HepG2 (cell line): ENCODE measurements around the gene ZNF213. TPM values are rescaled to one million over a fixed set of nuclear protein-coding genes. Genes with fewer than 3 reads are reported as not detected.
A peak's percentile ranks its signal among the peaks of the same experiment; 100 is the strongest.

ENCODE experiments used
- AKAP8 ChIP-seq: sonication (generic); formaldehyde crosslinking; IDR thresholded peaks from 2 replicates; pipeline ENCODE4 v1.5.1; 2020; ENCODE audit warnings: mild to moderate bottlenecking, missing genetic modification reagents
- FOXK2 ChIP-seq: fragments of 450-650 bp; IDR thresholded peaks from 2 replicates; pipeline ENCODE4 v1.6.1; 2016
- MEIS2 ChIP-seq: sonication (generic); formaldehyde crosslinking; IDR thresholded peaks from 2 replicates; pipeline ENCODE4 v1.9.0; 2021; ENCODE audit warnings: mild to moderate bottlenecking, missing genetic modification reagents
- NFATC3 ChIP-seq: sonication (generic); formaldehyde crosslinking; IDR thresholded peaks from 2 replicates; pipeline ENCODE4 v1.5.1; 2020; ENCODE audit warnings: mild to moderate bottlenecking, missing genetic modification reagents
- SMYD3 ChIP-seq: sonication (generic); formaldehyde crosslinking; IDR thresholded peaks from 2 replicates; pipeline ENCODE4 v1.8.1; 2023; ENCODE audit warnings: mild to moderate bottlenecking, missing genetic modification reagents
- SP2 ChIP-seq: sonication (generic); formaldehyde crosslinking; IDR thresholded peaks from 2 replicates; pipeline ENCODE4 v1.5.1; 2020; ENCODE audit warnings: mild to moderate bottlenecking, missing genetic modification reagents
- THAP9 ChIP-seq: sonication (generic); formaldehyde crosslinking; IDR thresholded peaks from 2 replicates; pipeline ENCODE4; 2020; ENCODE audit warnings: missing genetic modification reagents, mild to moderate bottlenecking, borderline replicate concordance
- ZBTB1 ChIP-seq: sonication (generic); formaldehyde crosslinking; IDR thresholded peaks from 2 replicates; pipeline ENCODE4 v1.4.0; 2020; ENCODE audit warnings: missing genetic modification reagents, borderline replicate concordance
- ZC3H4 ChIP-seq: sonication (generic); formaldehyde crosslinking; IDR thresholded peaks from 2 replicates; pipeline ENCODE4 v1.4.0; 2020; ENCODE audit warnings: missing genetic modification reagents, borderline replicate concordance
- ZFY ChIP-seq: sonication (generic); formaldehyde crosslinking; IDR thresholded peaks from 2 replicates; pipeline ENCODE4 v1.4.0; 2020; ENCODE audit warnings: missing genetic modification reagents
- ZMYM3 ChIP-seq: sonication (generic); formaldehyde crosslinking; IDR thresholded peaks from 2 replicates; pipeline ENCODE4 v1.5.1; 2020; ENCODE audit warnings: mild to moderate bottlenecking, missing genetic modification reagents
- ZNF143 ChIP-seq: sonication (generic); formaldehyde crosslinking; IDR thresholded peaks from 2 replicates; pipeline ENCODE4 v1.4.0; 2020; ENCODE audit warnings: missing genetic modification reagents
- ZNF292 ChIP-seq: sonication (generic); formaldehyde crosslinking; IDR thresholded peaks from 2 replicates; pipeline ENCODE4 v1.8.1; 2022; ENCODE audit warnings: mild to moderate bottlenecking, low read depth, missing genetic modification reagents, borderline replicate concordance
- ZNF30 ChIP-seq: sonication (generic); formaldehyde crosslinking; IDR thresholded peaks from 2 replicates; pipeline ENCODE4 v1.5.0; 2020; ENCODE audit warnings: mild to moderate bottlenecking, missing genetic modification reagents
- ZNF609 ChIP-seq: sonication (generic); formaldehyde crosslinking; IDR thresholded peaks from 2 replicates; pipeline ENCODE4 v1.4.0; 2020; ENCODE audit warnings: mild to moderate bottlenecking, missing genetic modification reagents, borderline replicate concordance
- ZNF768 ChIP-seq: sonication (generic); formaldehyde crosslinking; IDR thresholded peaks from 2 replicates; pipeline ENCODE4 v1.4.0; 2020; ENCODE audit warnings: missing genetic modification reagents
- ZSCAN31 ChIP-seq: sonication (generic); formaldehyde crosslinking; IDR thresholded peaks from 2 replicates; pipeline ENCODE4 v1.5.0; 2020; ENCODE audit warnings: low read depth, mild to moderate bottlenecking, missing genetic modification reagents
- ZSCAN9 ChIP-seq: IDR thresholded peaks from 2 replicates; pipeline ENCODE4 v1.6.1; 2016; ENCODE audit warnings: borderline replicate concordance
- polyA plus RNA-seq, 8 experiments: library from polyadenylated mRNA; depleted of rRNA in 3 of 8; stranded (reverse) in 7 of 8; unstranded in 1 of 8; fragments of >200 nt; fragmentation: Illumina TruSeq in 4 of 8; extraction: Trizol in 4 of 8; gene quantifications; 2 replicates each; pipeline versions ENCODE4 v1.2.1 to v1.2.3, GENCODE V29; 2011 to 2016; ENCODE audit warnings: low read depth in 4 of 8, missing spikeins in 1 of 8, mixed read lengths in 1 of 8; ENCODE audit not compliant: insufficient read depth in 1 of 8
- total RNA-seq, 5 experiments: library from RNA; depleted of rRNA; stranded (reverse); fragments of >200 nt; fragmentation: Illumina TruSeq; extraction: Trizol; gene quantifications; 2 replicates each; pipeline ENCODE4 v1.2.3, GENCODE V29; 2016; ENCODE audit warnings: low read depth in 1 of 5
- TF ChIP-seq, protein P1 (sequence below): sonication (generic); formaldehyde crosslinking; IDR thresholded peaks from 2 replicates; pipeline ENCODE4 v1.4.0; 2020; ENCODE audit warnings: missing genetic modification reagents

ZNF213 gene
- total and polyA plus RNA-seq, 2 of the 13 experiments (the other 11 are each of a cell fraction or from before 2014, with no cell fraction given) = 0.59 to 0.97 TPM

GRCh38 chr16:3106205-3106928 lies 28.5 kb upstream of the ZNF213 start (continued):
- TF ChIP-seq, protein P1, sequence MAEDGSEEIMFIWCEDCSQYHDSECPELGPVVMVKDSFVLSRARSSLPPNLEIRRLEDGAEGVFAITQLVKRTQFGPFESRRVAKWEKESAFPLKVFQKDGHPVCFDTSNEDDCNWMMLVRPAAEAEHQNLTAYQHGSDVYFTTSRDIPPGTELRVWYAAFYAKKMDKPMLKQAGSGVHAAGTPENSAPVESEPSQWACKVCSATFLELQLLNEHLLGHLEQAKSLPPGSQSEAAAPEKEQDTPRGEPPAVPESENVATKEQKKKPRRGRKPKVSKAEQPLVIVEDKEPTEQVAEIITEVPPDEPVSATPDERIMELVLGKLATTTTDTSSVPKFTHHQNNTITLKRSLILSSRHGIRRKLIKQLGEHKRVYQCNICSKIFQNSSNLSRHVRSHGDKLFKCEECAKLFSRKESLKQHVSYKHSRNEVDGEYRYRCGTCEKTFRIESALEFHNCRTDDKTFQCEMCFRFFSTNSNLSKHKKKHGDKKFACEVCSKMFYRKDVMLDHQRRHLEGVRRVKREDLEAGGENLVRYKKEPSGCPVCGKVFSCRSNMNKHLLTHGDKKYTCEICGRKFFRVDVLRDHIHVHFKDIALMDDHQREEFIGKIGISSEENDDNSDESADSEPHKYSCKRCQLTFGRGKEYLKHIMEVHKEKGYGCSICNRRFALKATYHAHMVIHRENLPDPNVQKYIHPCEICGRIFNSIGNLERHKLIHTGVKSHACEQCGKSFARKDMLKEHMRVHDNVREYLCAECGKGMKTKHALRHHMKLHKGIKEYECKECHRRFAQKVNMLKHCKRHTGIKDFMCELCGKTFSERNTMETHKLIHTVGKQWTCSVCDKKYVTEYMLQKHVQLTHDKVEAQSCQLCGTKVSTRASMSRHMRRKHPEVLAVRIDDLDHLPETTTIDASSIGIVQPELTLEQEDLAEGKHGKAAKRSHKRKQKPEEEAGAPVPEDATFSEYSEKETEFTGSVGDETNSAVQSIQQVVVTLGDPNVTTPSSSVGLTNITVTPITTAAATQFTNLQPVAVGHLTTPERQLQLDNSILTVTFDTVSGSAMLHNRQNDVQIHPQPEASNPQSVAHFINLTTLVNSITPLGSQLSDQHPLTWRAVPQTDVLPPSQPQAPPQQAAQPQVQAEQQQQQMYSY (CRISPR knock-in tag) = peak; percentile 13; the same call in 1 of the 2 replicates
- TF ChIP-seq FOXK2 = no peak
- TF ChIP-seq ZSCAN9 = peak; percentile 82
- peak; percentile 52; the same call in 1 of the 2 replicates for TF ChIP-seq ZC3H4
- peak; percentile 90 for TF ChIP-seq ZFY (CRISPR knock-in tag)
- TF ChIP-seq THAP9 (CRISPR knock-in tag) = peak; percentile 55; the same call in 1 of the 2 replicates
- TF ChIP-seq AKAP8 = no peak
- TF ChIP-seq ZBTB1 (CRISPR knock-in tag) = no peak
- TF ChIP-seq ZNF143 = peak; percentile 56
- TF ChIP-seq MEIS2 (CRISPR knock-in tag) = no peak
- no peak for TF ChIP-seq NFATC3
- TF ChIP-seq SMYD3 = no peak
- TF ChIP-seq SP2 (CRISPR knock-in tag) = peak; percentile 67
- peak; percentile 82 for TF ChIP-seq ZNF768 (CRISPR knock-in tag)
- TF ChIP-seq ZNF30 (CRISPR knock-in tag) = no peak
- TF ChIP-seq ZNF609 (CRISPR knock-in tag) = 0 out of 2 replicates have a peak, but pooled peaks have one; percentile 10
- peak; percentile 49; the same call in 1 of the 2 replicates for TF ChIP-seq ZMYM3 (CRISPR knock-in tag)
- TF ChIP-seq ZSCAN31 (CRISPR knock-in tag) = 0 out of 2 replicates have a peak, but pooled peaks have one; percentile 35
- TF ChIP-seq ZNF292 (CRISPR knock-in tag) = 0 out of 2 replicates have a peak, but pooled peaks have one; percentile 22
